ENCODE data around the gene CRHR2.

CRHR2 gene

DNA sequence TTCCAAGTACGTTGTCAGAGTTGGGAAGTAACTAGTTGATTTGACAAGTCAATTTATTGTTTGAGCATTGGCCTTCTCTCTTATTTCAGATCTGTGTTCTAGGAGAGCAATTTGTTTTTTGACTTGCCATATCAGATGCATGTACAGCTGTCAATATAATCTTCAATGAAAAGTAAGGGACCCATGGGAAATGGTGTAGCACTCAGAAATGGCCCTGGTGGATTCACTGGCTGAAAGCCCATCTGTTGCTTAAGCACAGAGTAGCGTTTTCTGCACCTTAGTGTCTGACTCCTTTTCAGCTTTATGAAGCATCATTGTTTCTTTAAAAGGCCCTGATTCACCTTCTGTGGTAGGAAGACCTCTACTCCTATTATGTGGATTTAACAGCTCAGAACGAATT lies 77.4 kb downstream of the CRHR2 start:
- no peak for DNase-seq
- Histone ChIP-seq H3K36me3 (peaks cover 92% of the 10 kb centered on the region), H3K4me3 (ENCODE audit: low read depth, low read length) (no peak overlapping the region), H3K27me3 (ENCODE audit: insufficient read depth, low read depth, severe bottlenecking) (no peaks in the 10 kb centered on the region), H3K27ac (no peak overlapping the region), H3K9me3 (ENCODE audit: severe bottlenecking) (no peaks in the 10 kb centered on the region)
- no peak for TF ChIP-seq CTCF (IDR thresholded peaks at IDR 0.05; ENCODE audit: low read depth, low read length)

All from WERI-Rb-1 (cell line).